Measurements from ENCODE around the gene PLB1. TPM values are rescaled to one million over a fixed set of nuclear protein-coding genes. Genes with fewer than 3 reads are reported as not detected.

PLB1 gene
- total RNA-seq, 2 experiments from 2014 or later: not detected

- ChIA-PET CTCF (ENCODE audit: unreplicated experiment) (no interaction called here), POLR2A (no interaction called here)
- Histone ChIP-seq H3K4me3 (ENCODE audit: low read depth, low read length, poor library complexity, severe bottlenecking) (no peak overlapping the region), H3K4me2 (ENCODE audit: low read length) (no peak overlapping the region), H3K9me3 (ENCODE audit: low read length) (no peaks in the 10 kb centered on the region), H3K27ac (ENCODE audit: low read depth, low read length, poor library complexity, severe bottlenecking) (no peak overlapping the region), H3K79me2 (ENCODE audit: insufficient read depth, low read depth, low read length) (no peaks in the 10 kb centered on the region), H3K36me3 (ENCODE audit: insufficient read depth, low read length) (no peaks in the 10 kb centered on the region), H3K4me1 (ENCODE audit: insufficient read depth, low read length, poor library complexity, severe bottlenecking) (no peaks in the 10 kb centered on the region), H3K9me2 (ENCODE audit: insufficient read depth, low read length) (no peaks in the 10 kb centered on the region), H2AFZ (ENCODE audit: low read length) (no peak overlapping the region), H4K20me1 (ENCODE audit: insufficient read depth, low read length) (no peaks in the 10 kb centered on the region)
- DNase-seq (ENCODE audit: low spot score): no peak
- TF ChIP-seq EZH2phosphoT487 (IDR thresholded peaks at IDR 0.05; ENCODE audit: borderline replicate concordance, low read depth, low read length) (no peak), CTCF (conservative IDR thresholded peaks at IDR 0.05; ENCODE audit: low read length) (no peak)
- no TSS peak for BruUV-seq (replicated peaks)
- intact Hi-C loops (cut with micrococcal nuclease; ENCODE audit: unreplicated experiment): no loop called here
Measured at GRCh38 chr2:28668880-28669279, 173.0 kb downstream of the PLB1 start.

- no TSS peak for BruUV-seq (replicated peaks)
- Histone ChIP-seq H3K79me2 (ENCODE audit: insufficient read depth, low read depth, low read length) (no peaks in the 10 kb centered on the region), H3K4me3 (ENCODE audit: low read depth, low read length, poor library complexity, severe bottlenecking) (no peak overlapping the region), H2AFZ (ENCODE audit: low read length) (no peak overlapping the region), H3K4me1 (ENCODE audit: insufficient read depth, low read length, poor library complexity, severe bottlenecking) (no peaks in the 10 kb centered on the region), H3K9me3 (ENCODE audit: low read length) (no peaks in the 10 kb centered on the region), H3K9me2 (ENCODE audit: insufficient read depth, low read length) (no peaks in the 10 kb centered on the region), H4K20me1 (ENCODE audit: insufficient read depth, low read length) (no peaks in the 10 kb centered on the region), H3K27ac (ENCODE audit: low read depth, low read length, poor library complexity, severe bottlenecking) (no peak overlapping the region), H3K4me2 (ENCODE audit: low read length) (no peak overlapping the region), H3K36me3 (ENCODE audit: insufficient read depth, low read length) (no peaks in the 10 kb centered on the region)
- intact Hi-C loops (cut with micrococcal nuclease; ENCODE audit: unreplicated experiment): no loop called here
- DNase-seq (ENCODE audit: low spot score): no peak
- ChIA-PET POLR2A (interaction anchor here (0.6 to 1.0 kb wide), 2 partner anchors 44 to 84 kb away, joined by 3 read pairs; no protein-coding TSS in a partner anchor), CTCF (ENCODE audit: unreplicated experiment) (no interaction called here)
- no peak for TF ChIP-seq CTCF (conservative IDR thresholded peaks at IDR 0.05; ENCODE audit: low read length)
Measured at GRCh38 chr2:28670856-28671255, 175.0 kb downstream of the PLB1 start.

- no peaks in the 10 kb centered on the region for H4K20me1 ChIP-seq (ENCODE audit: insufficient read depth, low read length)
- no peaks in the 10 kb centered on the region for H3K9me3 ChIP-seq (ENCODE audit: low read length)
- no peaks in the 10 kb centered on the region for H3K4me1 ChIP-seq (ENCODE audit: insufficient read depth, low read length, poor library complexity, severe bottlenecking)
- no peak for TF ChIP-seq EZH2phosphoT487 (IDR thresholded peaks at IDR 0.05; ENCODE audit: borderline replicate concordance, low read depth, low read length)
- no peak for TF ChIP-seq CTCF (conservative IDR thresholded peaks at IDR 0.05; ENCODE audit: low read length)
- DNase-seq (ENCODE audit: low spot score): no peak
- ChIA-PET CTCF (ENCODE audit: unreplicated experiment) (no interaction called here), POLR2A (interaction anchor here (0.7 to 0.9 kb wide), 2 partner anchors 9 to 319 kb away, joined by 4 read pairs; no protein-coding TSS in a partner anchor)
- no peak overlapping the region for H3K27ac ChIP-seq (ENCODE audit: low read depth, low read length, poor library complexity, severe bottlenecking)
- no peak overlapping the region for H3K4me2 ChIP-seq (ENCODE audit: low read length)
- no peak overlapping the region for H2AFZ ChIP-seq (ENCODE audit: low read length)
- no peaks in the 10 kb centered on the region for H3K9me2 ChIP-seq (ENCODE audit: insufficient read depth, low read length)
- no TSS peak for BruUV-seq (replicated peaks)
- H3K4me3 ChIP-seq (ENCODE audit: low read depth, low read length, poor library complexity, severe bottlenecking): no peak overlapping the region
- H3K36me3 ChIP-seq (ENCODE audit: insufficient read depth, low read length): no peaks in the 10 kb centered on the region
- no peaks in the 10 kb centered on the region for H3K79me2 ChIP-seq (ENCODE audit: insufficient read depth, low read depth, low read length)
- intact Hi-C loops (cut with micrococcal nuclease; ENCODE audit: unreplicated experiment): no loop called here
Measured at GRCh38 chr2:28673338-28673737, 177.5 kb downstream of the PLB1 start.
